HepG2 (cell line): ENCODE results near the gene ELN. TPM values are rescaled to one million over a fixed set of nuclear protein-coding genes. Genes with fewer than 3 reads are reported as not detected.

Experiments used
- EP300 ChIP-seq, 3 experiments: sonication (generic) in 1 of 3; formaldehyde crosslinking in 1 of 3; IDR thresholded peaks; 2 replicates each; pipeline versions ENCODE4 v1.5.1 to v1.6.1; 2011 to 2020; ENCODE audit warnings: low read depth in 2 of 3, low read length in 2 of 3, borderline replicate concordance in 1 of 3, improper control_type of control experiment in 1 of 3, mild to moderate bottlenecking in 1 of 3, missing genetic modification reagents in 1 of 3, moderate library complexity in 1 of 3
- ISL2 ChIP-seq: sonication (generic); formaldehyde crosslinking; IDR thresholded peaks from 2 replicates; pipeline ENCODE4 v1.5.0; 2020; ENCODE audit warnings: missing genetic modification reagents
- PAX8 ChIP-seq: sonication (generic); formaldehyde crosslinking; IDR thresholded peaks from 2 replicates; pipeline ENCODE4 v1.8.0; 2022; ENCODE audit warnings: mild to moderate bottlenecking, missing genetic modification reagents, borderline replicate concordance
- PRPF4 ChIP-seq: fragments of 200-400 bp; formaldehyde crosslinking; IDR thresholded peaks from 2 replicates; pipeline ENCODE4 v1.6.1; 2016; ENCODE audit warnings: low read length, low read depth; ENCODE audit not compliant: poor library complexity, severe bottlenecking
- RELA ChIP-seq: sonication (generic); formaldehyde crosslinking; IDR thresholded peaks from 2 replicates; pipeline ENCODE4 v1.4.0; 2020; ENCODE audit warnings: missing genetic modification reagents
- SAP130 ChIP-seq: IDR thresholded peaks from 2 replicates; pipeline ENCODE4 v1.6.1; 2016; ENCODE audit warnings: low read depth
- SMARCC2 ChIP-seq: fragments of 450-650 bp; IDR thresholded peaks from 2 replicates; pipeline ENCODE4 v1.6.1; 2017; ENCODE audit warnings: antibody characterized with exemption, mild to moderate bottlenecking
- SP5 ChIP-seq: IDR thresholded peaks from 2 replicates; pipeline ENCODE4 v1.6.1; 2016; ENCODE audit warnings: low read depth, borderline replicate concordance
- TGIF2 ChIP-seq: IDR thresholded peaks from 2 replicates; pipeline ENCODE4 v1.6.1; 2016; ENCODE audit warnings: control low read depth, missing compliant biosample characterization
- ZFP36L1 ChIP-seq: sonication (generic); formaldehyde crosslinking; IDR thresholded peaks from 2 replicates; pipeline ENCODE4 v1.8.0; 2022; ENCODE audit warnings: mild to moderate bottlenecking, missing genetic modification reagents, moderate library complexity
- ZNF350 ChIP-seq: sonication (generic); formaldehyde crosslinking; IDR thresholded peaks from 2 replicates; pipeline ENCODE4 v1.4.0; 2020; ENCODE audit warnings: mild to moderate bottlenecking, low read depth, missing genetic modification reagents, borderline replicate concordance
- ZNF496 ChIP-seq: sonication (generic); formaldehyde crosslinking; IDR thresholded peaks from 2 replicates; pipeline ENCODE4 v1.8.1; 2023; ENCODE audit warnings: mild to moderate bottlenecking, moderate library complexity, missing genetic modification reagents; ENCODE audit not compliant: insufficient replicate concordance
- ZNF552 ChIP-seq: sonication (generic); formaldehyde crosslinking; IDR thresholded peaks from 2 replicates; pipeline ENCODE4 v1.9.0; 2022; ENCODE audit warnings: missing genetic modification reagents, mild to moderate bottlenecking, borderline replicate concordance
- ZNF782 ChIP-seq: sonication (generic); formaldehyde crosslinking; IDR thresholded peaks from 2 replicates; pipeline ENCODE4 v1.4.0; 2020; ENCODE audit warnings: missing genetic modification reagents, mild to moderate bottlenecking, borderline replicate concordance
- polyA plus RNA-seq, 8 experiments: library from polyadenylated mRNA; depleted of rRNA in 3 of 8; stranded (reverse) in 7 of 8; unstranded in 1 of 8; fragments of >200 nt; fragmentation: Illumina TruSeq in 4 of 8; extraction: Trizol in 4 of 8; gene quantifications; 2 replicates each; pipeline versions ENCODE4 v1.2.1 to v1.2.3, GENCODE V29; 2011 to 2016; ENCODE audit warnings: low read depth in 4 of 8, missing spikeins in 1 of 8, mixed read lengths in 1 of 8; ENCODE audit not compliant: insufficient read depth in 1 of 8
- total RNA-seq, 5 experiments: library from RNA; depleted of rRNA; stranded (reverse); fragments of >200 nt; fragmentation: Illumina TruSeq; extraction: Trizol; gene quantifications; 2 replicates each; pipeline ENCODE4 v1.2.3, GENCODE V29; 2016; ENCODE audit warnings: low read depth in 1 of 5
- TF ChIP-seq, protein P1 (sequence below): sonication (generic); formaldehyde crosslinking; IDR thresholded peaks from 2 replicates; pipeline ENCODE4 v1.5.0; 2020; ENCODE audit warnings: mild to moderate bottlenecking, missing genetic modification reagents
- TF ChIP-seq, protein P2 (sequence below): sonication (generic); formaldehyde crosslinking; IDR thresholded peaks from 2 replicates; pipeline ENCODE4 v1.8.1; 2023; ENCODE audit warnings: mild to moderate bottlenecking, missing genetic modification reagents
- TF ChIP-seq, protein P3 (sequence below): sonication (generic); formaldehyde crosslinking; IDR thresholded peaks from 2 replicates; pipeline ENCODE4 v1.4.0; 2020; ENCODE audit warnings: missing genetic modification reagents
- TF ChIP-seq, protein P4 (sequence below): sonication (generic); formaldehyde crosslinking; IDR thresholded peaks from 2 replicates; pipeline ENCODE4 v1.4.0; 2020; ENCODE audit warnings: missing genetic modification reagents
- TF ChIP-seq, protein P5 (sequence below): sonication (generic); formaldehyde crosslinking; IDR thresholded peaks from 2 replicates; pipeline ENCODE4 v1.4.0; 2020; ENCODE audit warnings: missing genetic modification reagents

ELN gene
- total and polyA plus RNA-seq, 2 of the 13 experiments (the other 11 are each of a cell fraction or from before 2014, with no cell fraction given), result 0.15 to 0.37 TPM

DNA sequence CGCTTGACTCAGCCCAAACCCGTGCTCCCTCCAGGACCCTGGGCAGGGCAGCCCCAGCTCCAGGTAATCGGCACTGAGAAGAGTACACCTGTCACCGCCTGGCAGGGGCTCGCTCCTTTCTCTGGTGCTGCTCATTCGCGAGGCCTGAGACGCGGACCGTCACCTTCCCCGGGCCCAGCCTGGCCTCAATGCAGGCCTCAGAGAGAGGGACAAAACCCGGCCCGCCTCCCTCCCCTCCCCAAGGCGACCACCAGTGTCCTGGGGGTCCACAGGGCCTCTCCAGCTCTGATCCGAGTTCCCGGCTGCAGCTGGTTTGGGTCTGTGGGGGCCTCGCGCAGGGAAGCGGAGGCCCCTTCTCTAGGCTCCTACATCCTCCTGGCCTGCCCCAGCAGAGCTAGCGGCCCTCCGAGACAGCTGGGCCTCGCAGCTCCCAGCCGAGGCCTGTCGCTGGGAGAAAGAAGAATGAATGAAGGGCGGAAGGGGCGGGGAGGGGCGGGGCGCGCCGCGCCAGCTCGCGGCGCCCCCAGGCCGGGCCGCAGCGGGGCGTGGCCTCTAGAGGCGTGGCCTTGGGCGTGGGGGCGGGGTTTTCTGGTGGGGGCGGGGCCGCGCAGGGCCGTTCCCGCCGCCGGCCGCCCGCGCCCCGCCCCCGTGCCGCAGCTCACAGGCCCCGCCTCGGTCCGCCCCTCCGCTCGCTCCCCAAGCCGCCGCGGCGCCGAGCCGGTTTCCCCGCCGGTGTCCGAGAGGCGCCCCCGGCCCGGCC lies 55.3 kb downstream of the ELN start, which contains the start of gene LIMK1 (continued):
- TF ChIP-seq, protein P1, sequence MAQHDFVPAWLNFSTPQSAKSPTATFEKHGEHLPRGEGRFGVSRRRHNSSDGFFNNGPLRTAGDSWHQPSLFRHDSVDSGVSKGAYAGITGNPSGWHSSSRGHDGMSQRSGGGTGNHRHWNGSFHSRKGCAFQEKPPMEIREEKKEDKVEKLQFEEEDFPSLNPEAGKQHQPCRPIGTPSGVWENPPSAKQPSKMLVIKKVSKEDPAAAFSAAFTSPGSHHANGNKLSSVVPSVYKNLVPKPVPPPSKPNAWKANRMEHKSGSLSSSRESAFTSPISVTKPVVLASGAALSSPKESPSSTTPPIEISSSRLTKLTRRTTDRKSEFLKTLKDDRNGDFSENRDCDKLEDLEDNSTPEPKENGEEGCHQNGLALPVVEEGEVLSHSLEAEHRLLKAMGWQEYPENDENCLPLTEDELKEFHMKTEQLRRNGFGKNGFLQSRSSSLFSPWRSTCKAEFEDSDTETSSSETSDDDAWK (CRISPR knock-in tag), result no peak
- TF ChIP-seq ZNF496 (CRISPR knock-in tag), result no peak
- TF ChIP-seq SMARCC2, result no peak
- no peak for TF ChIP-seq PAX8 (CRISPR knock-in tag)
- TF ChIP-seq, protein P2, sequence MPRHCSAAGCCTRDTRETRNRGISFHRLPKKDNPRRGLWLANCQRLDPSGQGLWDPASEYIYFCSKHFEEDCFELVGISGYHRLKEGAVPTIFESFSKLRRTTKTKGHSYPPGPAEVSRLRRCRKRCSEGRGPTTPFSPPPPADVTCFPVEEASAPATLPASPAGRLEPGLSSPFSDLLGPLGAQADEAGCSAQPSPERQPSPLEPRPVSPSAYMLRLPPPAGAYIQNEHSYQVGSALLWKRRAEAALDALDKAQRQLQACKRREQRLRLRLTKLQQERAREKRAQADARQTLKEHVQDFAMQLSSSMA (CRISPR knock-in tag), result no peak
- TF ChIP-seq, protein P3, sequence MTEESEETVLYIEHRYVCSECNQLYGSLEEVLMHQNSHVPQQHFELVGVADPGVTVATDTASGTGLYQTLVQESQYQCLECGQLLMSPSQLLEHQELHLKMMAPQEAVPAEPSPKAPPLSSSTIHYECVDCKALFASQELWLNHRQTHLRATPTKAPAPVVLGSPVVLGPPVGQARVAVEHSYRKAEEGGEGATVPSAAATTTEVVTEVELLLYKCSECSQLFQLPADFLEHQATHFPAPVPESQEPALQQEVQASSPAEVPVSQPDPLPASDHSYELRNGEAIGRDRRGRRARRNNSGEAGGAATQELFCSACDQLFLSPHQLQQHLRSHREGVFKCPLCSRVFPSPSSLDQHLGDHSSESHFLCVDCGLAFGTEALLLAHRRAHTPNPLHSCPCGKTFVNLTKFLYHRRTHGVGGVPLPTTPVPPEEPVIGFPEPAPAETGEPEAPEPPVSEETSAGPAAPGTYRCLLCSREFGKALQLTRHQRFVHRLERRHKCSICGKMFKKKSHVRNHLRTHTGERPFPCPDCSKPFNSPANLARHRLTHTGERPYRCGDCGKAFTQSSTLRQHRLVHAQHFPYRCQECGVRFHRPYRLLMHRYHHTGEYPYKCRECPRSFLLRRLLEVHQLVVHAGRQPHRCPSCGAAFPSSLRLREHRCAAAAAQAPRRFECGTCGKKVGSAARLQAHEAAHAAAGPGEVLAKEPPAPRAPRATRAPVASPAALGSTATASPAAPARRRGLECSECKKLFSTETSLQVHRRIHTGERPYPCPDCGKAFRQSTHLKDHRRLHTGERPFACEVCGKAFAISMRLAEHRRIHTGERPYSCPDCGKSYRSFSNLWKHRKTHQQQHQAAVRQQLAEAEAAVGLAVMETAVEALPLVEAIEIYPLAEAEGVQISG (CRISPR knock-in tag), result no peak
- TF ChIP-seq, protein P4, sequence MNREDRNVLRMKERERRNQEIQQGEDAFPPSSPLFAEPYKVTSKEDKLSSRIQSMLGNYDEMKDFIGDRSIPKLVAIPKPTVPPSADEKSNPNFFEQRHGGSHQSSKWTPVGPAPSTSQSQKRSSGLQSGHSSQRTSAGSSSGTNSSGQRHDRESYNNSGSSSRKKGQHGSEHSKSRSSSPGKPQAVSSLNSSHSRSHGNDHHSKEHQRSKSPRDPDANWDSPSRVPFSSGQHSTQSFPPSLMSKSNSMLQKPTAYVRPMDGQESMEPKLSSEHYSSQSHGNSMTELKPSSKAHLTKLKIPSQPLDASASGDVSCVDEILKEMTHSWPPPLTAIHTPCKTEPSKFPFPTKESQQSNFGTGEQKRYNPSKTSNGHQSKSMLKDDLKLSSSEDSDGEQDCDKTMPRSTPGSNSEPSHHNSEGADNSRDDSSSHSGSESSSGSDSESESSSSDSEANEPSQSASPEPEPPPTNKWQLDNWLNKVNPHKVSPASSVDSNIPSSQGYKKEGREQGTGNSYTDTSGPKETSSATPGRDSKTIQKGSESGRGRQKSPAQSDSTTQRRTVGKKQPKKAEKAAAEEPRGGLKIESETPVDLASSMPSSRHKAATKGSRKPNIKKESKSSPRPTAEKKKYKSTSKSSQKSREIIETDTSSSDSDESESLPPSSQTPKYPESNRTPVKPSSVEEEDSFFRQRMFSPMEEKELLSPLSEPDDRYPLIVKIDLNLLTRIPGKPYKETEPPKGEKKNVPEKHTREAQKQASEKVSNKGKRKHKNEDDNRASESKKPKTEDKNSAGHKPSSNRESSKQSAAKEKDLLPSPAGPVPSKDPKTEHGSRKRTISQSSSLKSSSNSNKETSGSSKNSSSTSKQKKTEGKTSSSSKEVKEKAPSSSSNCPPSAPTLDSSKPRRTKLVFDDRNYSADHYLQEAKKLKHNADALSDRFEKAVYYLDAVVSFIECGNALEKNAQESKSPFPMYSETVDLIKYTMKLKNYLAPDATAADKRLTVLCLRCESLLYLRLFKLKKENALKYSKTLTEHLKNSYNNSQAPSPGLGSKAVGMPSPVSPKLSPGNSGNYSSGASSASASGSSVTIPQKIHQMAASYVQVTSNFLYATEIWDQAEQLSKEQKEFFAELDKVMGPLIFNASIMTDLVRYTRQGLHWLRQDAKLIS (CRISPR knock-in tag), result no peak
- no peak for TF ChIP-seq RELA (CRISPR knock-in tag)
- no peak for TF ChIP-seq ZNF552
- TF ChIP-seq SAP130 (CRISPR knock-in tag), result peak; percentile 59
- TF ChIP-seq PRPF4, result no peak
- TF ChIP-seq ISL2 (CRISPR knock-in tag), result no peak
- TF ChIP-seq TGIF2, result 0 out of 2 replicates have a peak, but pooled peaks have one; percentile 40
- TF ChIP-seq ZNF350, result no peak
- TF ChIP-seq EP300 (IDR thresholded peaks at IDR 0.05; ENCODE audit: low read depth in 2 of 2, low read length in 2 of 2), result no peak
- TF ChIP-seq EP300 (CRISPR knock-in tag; IDR thresholded peaks at IDR 0.05; ENCODE audit: borderline replicate concordance), result no peak
- TF ChIP-seq, protein P5, sequence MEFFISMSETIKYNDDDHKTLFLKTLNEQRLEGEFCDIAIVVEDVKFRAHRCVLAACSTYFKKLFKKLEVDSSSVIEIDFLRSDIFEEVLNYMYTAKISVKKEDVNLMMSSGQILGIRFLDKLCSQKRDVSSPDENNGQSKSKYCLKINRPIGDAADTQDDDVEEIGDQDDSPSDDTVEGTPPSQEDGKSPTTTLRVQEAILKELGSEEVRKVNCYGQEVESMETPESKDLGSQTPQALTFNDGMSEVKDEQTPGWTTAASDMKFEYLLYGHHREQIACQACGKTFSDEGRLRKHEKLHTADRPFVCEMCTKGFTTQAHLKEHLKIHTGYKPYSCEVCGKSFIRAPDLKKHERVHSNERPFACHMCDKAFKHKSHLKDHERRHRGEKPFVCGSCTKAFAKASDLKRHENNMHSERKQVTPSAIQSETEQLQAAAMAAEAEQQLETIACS (CRISPR knock-in tag), result no peak
- TF ChIP-seq ZNF782 (CRISPR knock-in tag), result no peak
- no peak; the same call in 1 of the 2 replicates for TF ChIP-seq SP5
- no peak for TF ChIP-seq ZFP36L1 (CRISPR knock-in tag)
